Left colon (tissue), 2 donors: ENCODE data around the gene CT45A1. TPM values are rescaled to one million over a fixed set of nuclear protein-coding genes. Genes with fewer than 3 reads are reported as not detected.
A peak's percentile ranks its signal among the peaks of the same experiment; 100 is the strongest.
"Not testable (repeated sequence)": the region's sequence is repeated elsewhere in the genome, so short reads cannot be mapped to it uniquely, and the experiment has no call there.

ENCODE experiments used
- ATAC-seq: fragments of 200-7000 bp; cut with Tn5 transposase; one replicate; pipeline ENCODE4 v1.9.1; 2020; ENCODE audit warnings: mild to moderate bottlenecking, moderate library complexity
- DNase-seq, 2 donors: peaks; one replicate each; pipeline ENCODE4 v3.0.0-alpha.2; 2020
- intact Hi-C, 2 donors: fragments of 100-400 bp; cut with DNase I in 1 of 2; cut with micrococcal nuclease in 1 of 2; formaldehyde crosslinking; loops; one replicate each; pipeline versions ENCODE4 v1.11.2 to v1.14.0; 2022; cut with DNase I, micrococcal nuclease
- long read RNA-seq: library from polyadenylated mRNA; unstranded; transcript quantifications from one replicate; pipeline ENCODE4 v2.0.0, GENCODE V29; 2021
- total RNA-seq, 2 donors: library from RNA; stranded (reverse); fragmentation: NEBNext Ultra II Directional; extraction: Animal tissue kit (Norgen Biotek cat#: 25700); gene quantifications; one replicate each; pipeline ENCODE4 v1.2.1, GENCODE V29; 2021
- donor health status: DM: no; HTN: no; CAD: no.
- donor health status: DM: yes; HTN: yes; CAD: no.

The CT45A1 gene, protein sequence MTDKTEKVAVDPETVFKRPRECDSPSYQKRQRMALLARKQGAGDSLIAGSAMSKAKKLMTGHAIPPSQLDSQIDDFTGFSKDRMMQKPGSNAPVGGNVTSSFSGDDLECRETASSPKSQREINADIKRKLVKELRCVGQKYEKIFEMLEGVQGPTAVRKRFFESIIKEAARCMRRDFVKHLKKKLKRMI
- total RNA-seq: not detected
- long read RNA-seq: 0 reads

DNA sequence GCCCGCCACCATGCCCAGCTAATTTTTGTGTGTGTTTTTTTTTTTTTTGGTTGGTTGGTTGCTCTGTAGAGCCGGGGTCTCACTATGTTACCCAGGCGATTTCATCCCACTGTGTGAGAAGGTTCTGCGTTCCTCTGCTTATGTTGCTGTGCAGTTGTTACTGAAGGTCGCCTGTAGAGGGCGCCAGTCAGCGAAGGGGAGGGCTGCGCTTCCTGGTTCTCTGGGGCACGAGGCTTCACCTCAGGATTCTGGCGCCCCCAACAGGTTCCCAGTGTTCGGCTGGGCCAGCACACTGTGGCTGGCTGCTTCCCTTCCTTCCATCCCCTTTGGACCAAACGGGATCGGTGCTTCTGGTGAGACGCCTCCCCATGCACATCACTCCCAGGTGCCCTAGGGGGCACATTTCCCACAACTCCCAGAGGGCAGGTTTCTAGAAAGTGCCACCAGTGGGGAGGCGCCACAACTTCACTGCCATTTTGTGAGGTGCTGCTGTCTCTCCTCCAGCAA is at the start of gene CT45A1:
Gene CT45A1 (plus strand): TSS at position 457 of the 507 bp plus-strand sequence. CDS start 5,302 bp downstream, outside the sequence.
- intact Hi-C loops, DNase-seq, ATAC-seq: not testable (repeated sequence)

DNA sequence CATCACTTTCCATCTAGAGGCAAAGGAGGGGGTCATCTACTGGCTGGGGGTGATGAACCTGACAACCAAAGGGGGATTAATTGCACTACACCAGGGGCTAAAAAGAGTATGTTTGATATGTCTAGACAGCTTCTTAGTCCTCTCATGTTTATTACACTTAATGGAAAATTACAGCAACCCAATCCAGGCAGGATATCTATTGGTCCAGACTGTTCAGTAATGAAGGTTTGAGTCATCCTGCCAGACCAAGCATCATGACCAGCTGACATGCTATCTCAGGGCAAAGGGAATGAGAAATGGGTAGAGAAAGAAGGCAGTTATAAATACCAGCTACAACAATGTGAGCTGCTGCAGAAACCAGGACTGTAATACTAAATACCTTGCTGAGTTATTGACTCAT is 40.5 kb upstream of the CT45A1 start:
- ATAC-seq, intact Hi-C loops, DNase-seq: not testable (repeated sequence)

DNA sequence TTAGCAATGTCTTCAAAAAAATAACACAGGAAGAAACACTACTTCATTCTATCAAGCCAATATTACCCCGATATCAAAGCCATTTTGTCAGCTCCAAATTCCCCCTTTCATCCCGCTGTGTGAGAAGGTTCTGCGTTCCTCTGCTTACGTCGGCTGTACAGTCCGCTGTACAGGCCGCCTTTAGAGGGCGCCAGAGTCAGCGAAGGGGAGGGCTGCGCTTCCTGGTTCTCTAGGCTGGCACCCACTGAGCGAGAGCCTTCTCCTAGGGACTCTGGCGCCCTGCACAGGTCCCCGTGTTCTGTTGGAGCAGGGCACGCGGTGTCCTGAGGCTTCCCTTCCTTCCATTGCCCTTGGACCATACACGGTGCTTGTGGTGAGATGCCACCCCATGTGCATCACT is 25.3 kb upstream of the CT45A1 start:
- ATAC-seq (no peak), DNase-seq (peak in 1 of 2 donors; percentile 8)
- intact Hi-C loops: no loop called here

DNA sequence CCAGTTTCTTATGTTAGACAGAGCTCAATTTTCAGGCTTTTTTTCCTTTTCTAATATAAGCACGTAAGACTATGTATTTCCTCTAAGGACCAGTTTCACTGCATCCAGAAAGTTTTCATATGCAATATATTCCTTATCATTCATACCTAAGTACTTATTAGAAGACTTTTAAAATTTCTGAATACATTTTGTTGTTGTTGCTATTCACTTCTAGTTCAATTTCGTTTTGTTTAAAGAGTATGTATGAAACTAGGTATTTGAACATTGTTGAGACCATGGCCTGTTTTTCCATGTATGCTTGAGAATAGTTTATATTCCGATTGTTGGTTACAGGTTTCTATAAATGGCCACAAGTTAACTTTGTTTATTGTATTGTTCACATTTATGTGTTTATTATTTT is 18.0 kb upstream of the CT45A1 start:
- DNase-seq: no peak
- no peak for ATAC-seq

DNA sequence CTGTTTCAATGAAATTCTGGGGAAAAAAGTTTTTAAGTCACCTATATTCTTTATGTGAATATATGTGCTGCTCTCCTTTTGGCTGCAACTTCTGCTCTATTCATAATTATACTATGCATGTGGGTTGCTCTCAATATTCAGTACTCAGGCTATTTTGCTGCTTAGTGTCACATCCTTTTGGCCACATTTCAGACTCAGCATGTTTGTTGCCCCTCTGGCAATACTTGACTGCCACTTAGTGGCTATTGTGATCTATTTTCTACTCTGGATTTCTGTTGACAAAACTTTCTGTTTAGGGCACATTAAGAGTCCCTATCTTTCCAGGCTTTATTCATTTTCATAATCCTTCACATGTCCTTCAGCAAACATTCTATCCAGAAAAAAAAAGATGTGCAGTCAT is 15.8 kb upstream of the CT45A1 start:
- intact Hi-C loops: no loop called here
- DNase-seq (no peak), ATAC-seq (no peak)

More for the DNA sequence above, 18.0 kb upstream of the CT45A1 start:
- intact Hi-C loops: no loop called here

DNA sequence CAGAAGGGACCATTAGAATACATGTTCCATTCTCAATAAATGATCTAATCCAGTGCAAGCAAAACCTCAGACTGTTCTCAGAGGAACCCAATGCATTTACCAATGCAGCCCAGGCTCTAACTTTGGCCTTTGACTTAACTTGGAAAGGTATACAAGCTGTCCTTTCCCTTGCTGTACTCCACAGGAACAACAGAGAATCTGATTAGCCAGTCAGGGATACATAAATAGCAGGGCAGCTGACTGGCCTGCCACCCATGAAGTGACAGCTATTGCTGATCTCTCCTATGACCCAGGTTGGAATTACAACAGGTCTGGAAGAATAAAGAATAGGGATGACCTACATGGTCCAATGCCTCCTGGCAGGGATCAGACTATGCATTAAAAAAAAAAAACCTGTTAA is 14.5 kb upstream of the CT45A1 start:
- intact Hi-C loops: no loop called here
- ATAC-seq (no peak), DNase-seq (no peak)

DNA sequence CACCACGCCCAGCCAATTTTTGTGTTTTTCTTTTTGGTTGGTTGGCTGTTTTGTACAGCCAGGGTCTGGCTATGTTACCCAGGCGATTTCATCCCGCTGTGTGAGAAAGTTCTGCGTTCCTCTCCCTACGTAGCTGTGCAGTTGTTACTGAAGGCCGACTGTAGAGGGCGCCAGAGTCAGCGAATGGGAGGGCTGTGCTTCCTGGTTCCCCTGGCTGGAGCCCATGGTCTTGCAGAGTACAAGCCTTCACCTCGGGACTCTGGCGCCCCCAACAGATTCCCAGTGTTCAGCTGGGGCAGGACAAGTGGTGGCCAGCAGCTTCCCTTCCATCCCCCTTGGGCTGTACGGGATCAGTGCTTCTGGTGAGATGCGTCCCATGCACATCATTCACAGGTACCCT is 5.6 kb upstream of the CT45A1 start:
- intact Hi-C loops: no loop called here
- no peak for ATAC-seq
- no peak for DNase-seq

DNA sequence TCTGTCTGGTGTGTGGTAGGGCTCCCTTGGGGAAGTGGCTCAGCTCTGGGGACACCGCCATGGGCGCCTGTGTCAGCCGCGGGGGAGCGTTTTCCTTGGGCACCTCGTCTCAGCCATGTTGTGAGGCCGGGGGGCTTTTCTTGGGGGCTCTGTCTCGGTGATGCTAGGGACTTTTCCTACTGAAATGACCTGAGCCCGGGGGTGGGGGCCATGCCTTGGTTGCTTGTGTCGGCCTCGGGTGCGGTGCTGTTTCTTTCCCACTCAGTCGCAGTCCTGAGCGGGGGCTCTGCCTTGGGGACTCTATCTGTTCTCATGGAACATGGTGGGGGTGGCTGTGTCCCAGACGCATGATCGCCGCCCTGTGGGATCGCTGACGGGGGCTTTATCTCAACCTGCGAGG is 356 bp downstream of the CT45A1 start:
- DNase-seq (no peak), ATAC-seq (no peak)
- intact Hi-C loops: no loop called here

DNA sequence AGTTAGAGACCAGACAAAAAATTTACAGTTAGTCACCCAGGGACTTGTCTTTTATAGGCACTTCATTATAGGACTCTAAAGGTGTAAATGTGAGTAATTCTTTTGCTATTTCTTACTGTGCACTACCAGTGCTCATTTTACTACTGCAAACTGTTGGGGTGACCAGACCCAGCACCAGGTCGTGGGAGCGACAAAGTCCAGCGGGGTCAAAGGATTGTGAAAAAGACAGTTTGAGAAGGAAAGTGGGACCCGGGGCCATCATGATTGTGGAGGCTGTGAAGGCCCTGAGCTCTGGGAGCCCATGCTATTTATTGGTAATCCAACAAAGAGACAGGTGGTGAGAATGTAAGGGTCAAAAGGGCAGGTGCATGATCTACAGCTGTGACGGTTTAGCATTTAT is 21.2 kb downstream of the CT45A1 start:
- ATAC-seq, intact Hi-C loops, DNase-seq: not testable (repeated sequence)

DNA sequence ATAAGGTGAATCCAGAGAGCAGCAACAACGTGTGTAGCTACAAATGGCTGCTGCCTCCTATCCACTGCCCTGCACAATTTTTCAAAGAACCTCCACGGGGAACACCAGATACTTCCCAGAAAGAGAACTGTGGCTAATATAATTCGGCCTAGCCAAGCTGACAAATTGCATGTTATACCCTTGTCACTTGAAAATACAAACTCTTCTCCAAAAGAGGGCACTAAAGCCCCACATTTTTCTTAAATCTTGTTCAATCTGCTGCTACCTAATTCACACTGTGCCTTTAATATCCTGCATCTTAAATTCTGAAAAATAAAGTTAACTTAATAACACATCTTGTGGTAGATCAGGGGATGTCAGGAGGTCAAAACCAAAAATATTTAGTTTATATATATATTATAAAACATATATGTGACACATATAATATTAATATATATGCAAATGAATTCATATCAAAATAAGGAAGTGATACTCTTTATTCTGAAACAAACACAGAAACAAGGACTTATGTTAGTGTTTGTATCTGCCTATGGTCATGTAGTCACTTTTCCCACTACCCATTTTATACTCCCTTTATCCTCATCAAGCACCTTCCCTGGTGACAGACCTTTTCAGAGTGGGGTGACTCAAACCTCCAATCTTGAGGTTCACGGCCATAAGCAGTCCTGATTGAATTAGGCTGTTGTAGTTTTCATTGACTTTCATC is 24.1 kb downstream of the CT45A1 start:
- ATAC-seq (no peak), DNase-seq (no peak)
- intact Hi-C loops: no loop called here

DNA sequence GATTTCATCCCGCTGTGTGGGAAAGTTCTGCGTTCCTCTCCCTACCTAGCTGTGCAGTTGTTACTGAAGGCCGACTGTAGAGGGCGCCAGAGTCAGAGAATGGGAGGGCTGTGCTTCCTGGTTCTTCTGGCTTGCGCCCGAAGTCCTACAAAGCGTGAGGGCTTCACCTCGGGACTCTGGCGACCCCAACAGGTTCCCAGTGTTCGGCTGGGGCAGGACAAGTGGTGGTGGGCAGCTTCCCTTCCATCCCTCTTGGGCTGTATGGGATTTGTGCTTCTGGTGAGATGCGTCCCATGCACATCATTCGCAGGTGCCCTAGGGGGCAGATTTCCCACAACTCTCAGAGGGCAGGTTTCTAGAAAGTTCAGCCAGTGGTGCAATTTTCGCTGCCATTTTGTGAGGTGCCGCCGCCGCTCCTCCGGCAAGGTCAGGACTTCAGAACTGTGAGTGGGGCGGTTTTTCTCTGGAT is 27.3 kb downstream of the CT45A1 start:
- DNase-seq (peak in 1 of 2 donors; percentile 15), ATAC-seq (no peak)
- intact Hi-C loops: no loop called here

DNA sequence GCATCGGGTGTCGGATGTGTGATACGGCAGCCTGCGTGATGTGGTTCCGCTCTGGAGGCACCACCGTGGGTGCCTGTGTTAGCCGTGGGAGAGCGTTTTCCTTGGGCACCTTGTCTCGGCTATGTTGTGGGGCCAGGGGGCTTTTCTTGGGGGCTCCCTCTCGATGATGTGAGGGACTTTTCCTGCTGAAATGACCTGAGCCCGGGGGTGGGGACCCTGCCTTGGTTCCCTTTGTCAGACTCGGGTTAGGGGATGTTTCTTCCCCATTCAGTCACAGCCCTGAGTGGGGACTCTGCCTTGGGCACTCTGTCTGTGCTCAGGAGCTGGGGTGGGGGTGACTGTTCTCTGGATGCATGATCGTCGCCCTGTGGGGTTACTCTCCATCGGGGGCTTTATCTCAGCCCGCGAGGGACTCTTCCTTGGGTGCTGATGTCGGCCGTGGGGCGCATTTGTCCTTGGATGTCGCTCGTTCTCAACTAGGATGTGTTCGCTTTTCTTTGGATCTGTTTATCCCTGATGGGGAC is 27.8 kb downstream of the CT45A1 start:
- intact Hi-C loops: no loop called here
- DNase-seq (no peak), ATAC-seq (no peak)

DNA sequence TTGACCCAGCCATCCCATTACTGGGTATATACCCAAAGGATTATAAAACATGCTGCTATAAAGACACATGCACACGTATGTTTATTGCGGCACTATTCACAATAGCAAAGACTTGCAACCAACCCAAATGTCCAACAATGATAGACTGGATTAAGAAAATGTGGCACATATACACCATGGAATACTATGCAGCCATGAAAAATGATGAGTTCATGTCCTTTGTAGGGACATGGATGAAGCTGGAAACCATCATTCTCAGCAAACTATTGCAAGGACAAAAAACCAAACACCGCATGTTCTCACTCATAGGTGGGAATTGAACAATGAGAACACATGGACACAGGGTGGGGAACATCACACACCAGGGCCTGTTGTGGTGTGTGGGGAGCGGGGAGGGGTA is 31.3 kb downstream of the CT45A1 start:
- DNase-seq, ATAC-seq, intact Hi-C loops: not testable (repeated sequence)

DNA sequence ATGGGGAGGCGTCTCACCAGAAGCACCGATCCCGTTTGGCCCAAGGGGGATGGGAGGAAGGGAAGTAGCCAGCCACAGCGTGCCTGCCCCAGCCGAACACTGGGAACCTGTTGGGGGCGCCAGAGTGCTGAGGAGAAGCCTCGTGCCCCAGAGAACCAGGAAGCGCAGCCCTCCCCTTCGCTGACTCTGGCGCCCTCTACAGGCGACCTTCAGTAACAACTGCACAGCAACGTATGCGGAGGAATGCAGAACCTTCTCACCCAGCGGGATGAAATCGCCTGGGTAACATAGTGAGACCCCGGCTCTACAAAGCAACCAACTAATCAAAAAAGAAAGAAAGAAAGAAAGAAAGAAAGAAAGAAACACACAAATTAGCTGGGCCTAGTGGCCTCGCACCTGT is 54.7 kb downstream of the CT45A1 start, which contains the start of gene CT45A3:
Gene CT45A3 (minus strand): TSS at position 101 of the 400 bp plus-strand sequence. CDS start 3,747 bp downstream, outside the sequence.
- intact Hi-C loops, ATAC-seq, DNase-seq: not testable (repeated sequence)

Other genes starting within 250 kb of the CT45A1 start
- gene INTS6L, start 193.0 kb upstream of the CT45A1 start, total RNA-seq: 10 to 100 TPM; 14.9 to 19.8 TPM
- not detected for gene CT45A3, start 54.6 kb downstream of the CT45A1 start, total RNA-seq
- not detected for gene CT45A5, start 71.9 kb downstream of the CT45A1 start, total RNA-seq
- gene CT45A6, start 89.1 kb downstream of the CT45A1 start, total RNA-seq: not detected
- gene CT45A2, start 106.4 kb downstream of the CT45A1 start, total RNA-seq: not detected
- gene CT45A7, start 123.6 kb downstream of the CT45A1 start, total RNA-seq: not detected
- not detected for gene CT45A8, start 140.9 kb downstream of the CT45A1 start, total RNA-seq
- not detected for gene CT45A9, start 158.2 kb downstream of the CT45A1 start, total RNA-seq
- gene CT45A10, start 179.8 kb downstream of the CT45A1 start, total RNA-seq: not detected
- not detected for gene SAGE1, start 180.1 kb downstream of the CT45A1 start, total RNA-seq